ENCODE results near the gene BCR. TPM values are rescaled to one million over a fixed set of nuclear protein-coding genes. Genes with fewer than 3 reads are reported as not detected.

BCR gene
- total RNA-seq, 1 experiment from 2014 or later, result 77.0 TPM

- Histone ChIP-seq H3K79me1 (ENCODE audit: insufficient read depth, low read depth, low read length, poor library complexity, severe bottlenecking) (peaks cover 20% of the 10 kb centered on the region), H4K91ac (ENCODE audit: insufficient read length, low read depth, low read length) (no peak overlapping the region), H4K8ac (replicated peaks; ENCODE audit: insufficient read length, low read depth, low read length) (no peak overlapping the region), H4K5ac (ENCODE audit: insufficient read length, low read depth, low read length) (no peak overlapping the region), H2BK120ac (ENCODE audit: low read depth, low read length, poor library complexity, severe bottlenecking) (no peak overlapping the region), H3K14ac (ENCODE audit: insufficient read depth, low read length) (no peak overlapping the region), H2BK12ac (ENCODE audit: insufficient read length, low read depth, low read length) (no peak overlapping the region), H3K23ac (ENCODE audit: insufficient read length, low read depth, low read length) (no peak overlapping the region), H3K9ac (ENCODE audit: extremely low read depth, insufficient read length, low read length) (no peak overlapping the region), H3K4me2 (ENCODE audit: insufficient read depth, insufficient read length, low read length) (no peak overlapping the region), H3K79me2 (ENCODE audit: insufficient read depth, low read length) (peaks cover 56% of the 10 kb centered on the region; the same call in 1 of the 2 replicates), H2AK5ac (ENCODE audit: insufficient read length, low read length) (no peak overlapping the region), H3K18ac (ENCODE audit: insufficient read length, low read depth, low read length) (no peak overlapping the region), H3K4me1 (ENCODE audit: insufficient read depth, low read length) (peaks cover 25% of the 10 kb centered on the region; the same call in 1 of the 2 replicates), H3T11ph (ENCODE audit: low read length) (no peak overlapping the region), H3K23me2 (ENCODE audit: insufficient read length, low read depth, low read length, poor library complexity, severe bottlenecking) (no peaks in the 10 kb centered on the region), H3K4ac (ENCODE audit: low read depth, low read length) (no peak overlapping the region), H3K27me3 (ENCODE audit: insufficient read depth, low read length) (no peaks in the 10 kb centered on the region), H2AFZ (ENCODE audit: low read length) (no peak overlapping the region), H2BK20ac (ENCODE audit: low read depth, low read length, poor library complexity, severe bottlenecking) (no peak overlapping the region), H2BK5ac (ENCODE audit: insufficient read length, low read length) (no peak overlapping the region), H3K27ac (ENCODE audit: insufficient read length, low read depth, low read length) (no peak overlapping the region), H3K56ac (ENCODE audit: insufficient read length, low read depth, low read length) (no peak overlapping the region), H2BK15ac (ENCODE audit: low read depth, low read length) (no peak overlapping the region), H4K20me1 (ENCODE audit: control insufficient read depth, insufficient read depth, insufficient read length) (no peaks in the 10 kb centered on the region), H3K9me3 (ENCODE audit: control insufficient read depth, low read depth, low read length) (no peaks in the 10 kb centered on the region)
- Mint-ChIP-seq H3K27me3 (ENCODE audit: low read depth) (no peaks in the 10 kb centered on the region), H3K36me3 (ENCODE audit: insufficient read depth in 1 of 3, low read depth in 3 of 3) (no peaks in the 10 kb centered on the region; a peak in 2 of 7 replicates), H3K27ac (peak overlapping the region in 1 of 3 experiments; percentile 59; a peak in 3 of 7 replicates), H3K4me3 (peak overlapping the region in 1 of 2 experiments; percentile 30; a peak in 1 of 5 replicates), H3K4me1 (peaks cover 88 to 90% of the 10 kb centered on the region in 2 experiments), H3K9me3 (no peaks in the 10 kb centered on the region)
- TF ChIP-seq CTCF (conservative IDR thresholded peaks at IDR 0.05), result no peak
- no CpG with 5 or more reads among the region's 11 CpGs for WGBS (ENCODE audit: extremely low coverage, insufficient read length, low lambda C conversion rate)
- DNase-seq, result no peak
Observed at GRCh38 chr22:23220485-23221350, 40.4 kb downstream of the BCR start.
